DOHH2 (cell line): ENCODE data around the gene SLC2A13.

Experiments used
- EZH2phosphoT487 ChIP-seq: fragments of 200-600 bp; sonication (generic); IDR thresholded peaks from 2 replicates; pipeline ENCODE4 v1.6.1; 2017; ENCODE audit warnings: borderline replicate concordance, mild to moderate bottlenecking, antibody characterized with exemption, low read length, moderate library complexity, mixed read lengths
- TF ChIP-seq, protein P1 (sequence below): fragments of 200-600 bp; sonication (generic); IDR thresholded peaks from one replicate; pipeline ENCODE4 v1.5.1; 2014; ENCODE audit warnings: antibody characterized with exemption, mild to moderate bottlenecking, low read depth, low read length; ENCODE audit not compliant: poor library complexity, severe bottlenecking

DNA sequence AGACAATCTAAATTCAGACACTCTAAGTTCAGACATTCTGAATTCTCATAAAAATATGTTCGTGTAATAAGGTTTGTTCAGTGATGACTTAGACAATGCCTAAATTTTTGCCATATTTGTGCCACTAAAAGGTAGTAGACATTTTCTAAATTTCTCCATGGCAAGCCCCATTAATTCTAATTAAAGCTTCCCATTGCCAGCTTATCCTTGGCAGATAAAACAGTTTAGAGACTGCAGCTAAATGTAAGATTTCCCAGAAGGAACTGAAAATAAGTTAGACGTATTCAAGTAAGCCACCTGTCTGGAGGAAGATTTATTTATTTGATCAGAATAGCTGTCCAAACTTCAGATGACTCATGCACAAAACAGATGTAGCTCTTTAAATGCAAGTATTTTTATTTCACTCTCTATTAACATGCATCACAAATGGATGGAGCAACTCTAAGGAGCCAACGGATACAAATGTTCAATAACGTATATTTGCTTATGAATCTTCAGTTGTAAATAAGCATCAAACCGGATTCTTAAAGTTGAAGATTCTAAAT is 130.4 kb downstream of the SLC2A13 start:
- TF ChIP-seq, protein P1, sequence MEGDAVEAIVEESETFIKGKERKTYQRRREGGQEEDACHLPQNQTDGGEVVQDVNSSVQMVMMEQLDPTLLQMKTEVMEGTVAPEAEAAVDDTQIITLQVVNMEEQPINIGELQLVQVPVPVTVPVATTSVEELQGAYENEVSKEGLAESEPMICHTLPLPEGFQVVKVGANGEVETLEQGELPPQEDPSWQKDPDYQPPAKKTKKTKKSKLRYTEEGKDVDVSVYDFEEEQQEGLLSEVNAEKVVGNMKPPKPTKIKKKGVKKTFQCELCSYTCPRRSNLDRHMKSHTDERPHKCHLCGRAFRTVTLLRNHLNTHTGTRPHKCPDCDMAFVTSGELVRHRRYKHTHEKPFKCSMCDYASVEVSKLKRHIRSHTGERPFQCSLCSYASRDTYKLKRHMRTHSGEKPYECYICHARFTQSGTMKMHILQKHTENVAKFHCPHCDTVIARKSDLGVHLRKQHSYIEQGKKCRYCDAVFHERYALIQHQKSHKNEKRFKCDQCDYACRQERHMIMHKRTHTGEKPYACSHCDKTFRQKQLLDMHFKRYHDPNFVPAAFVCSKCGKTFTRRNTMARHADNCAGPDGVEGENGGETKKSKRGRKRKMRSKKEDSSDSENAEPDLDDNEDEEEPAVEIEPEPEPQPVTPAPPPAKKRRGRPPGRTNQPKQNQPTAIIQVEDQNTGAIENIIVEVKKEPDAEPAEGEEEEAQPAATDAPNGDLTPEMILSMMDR, result no peak
- no peak for TF ChIP-seq EZH2phosphoT487
